OCI-LY3 (cell line): ENCODE results near the gene CDPF1.

Source experiments
- H2AFZ ChIP-seq: fragments of 200-600, 300-600 bp; shearing (Covaris generic); 2 replicates; pipeline ENCODE4 v1.6.0; 2014; ENCODE audit warnings: antibody characterized with exemption, low read depth, low read length
- H3K27ac ChIP-seq: fragments of 200-600, 300-600 bp; sonication (generic); 2 replicates; pipeline ENCODE4 v1.5.1; 2014; ENCODE audit warnings: mild to moderate bottlenecking, low read length, moderate library complexity, mixed read lengths
- H3K27me3 ChIP-seq: fragments of 200-600, 300-600 bp; sonication (generic); 2 replicates; pipeline ENCODE4 v1.6.1; 2014; ENCODE audit warnings: low read depth, low read length, mixed read lengths
- H3K36me3 ChIP-seq: fragments of 200-600, 300-600 bp; sonication (generic); replicated peaks from 2 replicates; pipeline ENCODE3; 2014; ENCODE audit warnings: low read depth, low read length, mixed read lengths
- H3K4me1 ChIP-seq: fragments of 300-600, 200-600 bp; sonication (generic); 2 replicates; pipeline ENCODE4 v1.6.1; 2014; ENCODE audit warnings: low read length, mixed read lengths
- H3K4me2 ChIP-seq: fragments of 200-600, 300-600 bp; sonication (generic); 2 replicates; pipeline ENCODE4 v1.6.1; 2014; ENCODE audit warnings: low read length, mixed read lengths
- H3K4me3 ChIP-seq: fragments of 300-600, 200-600 bp; sonication (generic); 2 replicates; pipeline ENCODE4 v1.5.1; 2014; ENCODE audit warnings: antibody characterized with exemption, mild to moderate bottlenecking, low read length, moderate library complexity
- H3K79me2 ChIP-seq: fragments of 300-600, 200-600 bp; shearing (Covaris generic); 2 replicates; pipeline ENCODE4 v1.6.1; 2014; ENCODE audit warnings: mild to moderate bottlenecking, low read length, mixed read lengths
- H3K9ac ChIP-seq: fragments of 300-600, 200-600 bp; shearing (Covaris generic); 2 replicates; pipeline ENCODE4 v1.6.0; 2014; ENCODE audit warnings: mild to moderate bottlenecking, low read length, moderate library complexity
- H3K9me3 ChIP-seq: fragments of 200-600, 300-600 bp; shearing (Covaris generic); 2 replicates; pipeline ENCODE4 v1.6.1; 2014; ENCODE audit warnings: low read length, mixed read lengths; ENCODE audit not compliant: insufficient read depth
- H4K20me1 ChIP-seq: fragments of 200-600, 300-600 bp; sonication (generic); 2 replicates; pipeline ENCODE4 v1.6.1; 2016; ENCODE audit warnings: low read length, mixed read lengths; ENCODE audit not compliant: insufficient read depth
- EZH2phosphoT487 ChIP-seq: fragments of 200-600 bp; shearing (Covaris generic); IDR thresholded peaks from 2 replicates; pipeline ENCODE4 v1.6.1; 2018; ENCODE audit warnings: antibody characterized with exemption, mixed run types, low read depth
- TF ChIP-seq, protein P1 (sequence below): fragments of 200-600, 300-600 bp; sonication (generic); IDR thresholded peaks from 2 replicates; pipeline ENCODE4 v1.5.1; 2014; ENCODE audit warnings: antibody characterized with exemption, low read length, low read depth

Gene CDPF1

DNA sequence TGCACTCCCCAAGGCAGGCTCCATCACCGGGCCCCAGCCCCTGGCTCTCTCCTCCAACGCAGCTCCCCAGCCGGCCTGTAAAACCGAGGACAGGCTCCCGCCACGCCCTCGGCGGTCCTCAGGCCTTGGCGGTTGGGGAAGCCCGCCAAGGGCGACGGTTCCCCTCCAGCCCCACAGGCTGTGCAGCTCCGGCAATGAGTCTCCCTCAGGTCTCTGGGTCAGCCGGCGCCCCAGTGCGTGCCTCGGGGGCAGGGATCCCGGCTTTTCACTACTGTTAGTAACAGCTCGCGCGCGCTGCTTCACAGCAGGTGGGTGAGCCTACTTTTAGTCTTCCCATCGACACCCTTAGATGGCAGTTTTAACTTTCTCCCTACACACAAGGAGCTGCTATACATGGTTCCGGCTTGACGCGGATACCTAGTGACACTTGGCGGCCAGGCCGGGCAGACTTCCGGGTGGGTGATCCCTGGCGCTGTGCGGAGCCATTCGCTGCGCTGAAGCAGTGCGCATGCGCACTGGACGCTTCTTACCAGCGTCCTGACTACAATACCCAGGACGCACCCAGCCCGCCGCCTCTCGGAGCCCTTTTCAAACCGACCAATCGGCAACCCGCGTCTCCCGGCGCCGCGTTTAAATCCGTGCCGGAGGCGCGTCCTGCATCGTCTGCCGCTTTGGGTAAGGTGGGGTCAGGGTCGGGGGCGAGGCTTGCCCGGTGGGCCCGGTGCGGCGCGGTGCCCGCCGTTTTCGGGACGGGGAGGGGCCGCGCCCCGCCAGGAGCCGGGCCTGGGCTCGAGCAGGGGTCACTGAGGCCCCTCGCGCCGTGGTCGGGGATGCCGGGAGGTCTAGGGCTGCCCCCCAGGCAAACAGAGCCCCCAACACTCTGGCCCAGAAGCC, 46.4 kb upstream of the CDPF1 start, which contains the start of gene GTSE1:
Gene GTSE1, plus strand, starts transcription at position 614 of the 894 bp plus-strand sequence. CDS start 531 bp downstream, outside the sequence.
- Histone ChIP-seq H3K27me3 (no peaks in the 10 kb centered on the region), H3K9ac (peak within 1 kb of the TSS; percentile 85), H3K79me2 (peaks cover 45% of the 10 kb centered on the region), H3K4me2 (peak within 1 kb of the TSS; percentile 96), H3K4me1 (peaks cover 16% of the 10 kb centered on the region), H3K9me3 (no peaks in the 10 kb centered on the region), H3K36me3 (peaks cover 28% of the 10 kb centered on the region), H3K27ac (peak within 1 kb of the TSS; percentile 72), H3K4me3 (peak within 1 kb of the TSS; percentile 95), H4K20me1 (no peaks in the 10 kb centered on the region), H2AFZ (peak within 1 kb of the TSS; percentile 28; the same call in 1 of the 2 replicates)
- TF ChIP-seq EZH2phosphoT487: no peak
- TF ChIP-seq, protein P1, sequence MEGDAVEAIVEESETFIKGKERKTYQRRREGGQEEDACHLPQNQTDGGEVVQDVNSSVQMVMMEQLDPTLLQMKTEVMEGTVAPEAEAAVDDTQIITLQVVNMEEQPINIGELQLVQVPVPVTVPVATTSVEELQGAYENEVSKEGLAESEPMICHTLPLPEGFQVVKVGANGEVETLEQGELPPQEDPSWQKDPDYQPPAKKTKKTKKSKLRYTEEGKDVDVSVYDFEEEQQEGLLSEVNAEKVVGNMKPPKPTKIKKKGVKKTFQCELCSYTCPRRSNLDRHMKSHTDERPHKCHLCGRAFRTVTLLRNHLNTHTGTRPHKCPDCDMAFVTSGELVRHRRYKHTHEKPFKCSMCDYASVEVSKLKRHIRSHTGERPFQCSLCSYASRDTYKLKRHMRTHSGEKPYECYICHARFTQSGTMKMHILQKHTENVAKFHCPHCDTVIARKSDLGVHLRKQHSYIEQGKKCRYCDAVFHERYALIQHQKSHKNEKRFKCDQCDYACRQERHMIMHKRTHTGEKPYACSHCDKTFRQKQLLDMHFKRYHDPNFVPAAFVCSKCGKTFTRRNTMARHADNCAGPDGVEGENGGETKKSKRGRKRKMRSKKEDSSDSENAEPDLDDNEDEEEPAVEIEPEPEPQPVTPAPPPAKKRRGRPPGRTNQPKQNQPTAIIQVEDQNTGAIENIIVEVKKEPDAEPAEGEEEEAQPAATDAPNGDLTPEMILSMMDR: peak; percentile 53

DNA sequence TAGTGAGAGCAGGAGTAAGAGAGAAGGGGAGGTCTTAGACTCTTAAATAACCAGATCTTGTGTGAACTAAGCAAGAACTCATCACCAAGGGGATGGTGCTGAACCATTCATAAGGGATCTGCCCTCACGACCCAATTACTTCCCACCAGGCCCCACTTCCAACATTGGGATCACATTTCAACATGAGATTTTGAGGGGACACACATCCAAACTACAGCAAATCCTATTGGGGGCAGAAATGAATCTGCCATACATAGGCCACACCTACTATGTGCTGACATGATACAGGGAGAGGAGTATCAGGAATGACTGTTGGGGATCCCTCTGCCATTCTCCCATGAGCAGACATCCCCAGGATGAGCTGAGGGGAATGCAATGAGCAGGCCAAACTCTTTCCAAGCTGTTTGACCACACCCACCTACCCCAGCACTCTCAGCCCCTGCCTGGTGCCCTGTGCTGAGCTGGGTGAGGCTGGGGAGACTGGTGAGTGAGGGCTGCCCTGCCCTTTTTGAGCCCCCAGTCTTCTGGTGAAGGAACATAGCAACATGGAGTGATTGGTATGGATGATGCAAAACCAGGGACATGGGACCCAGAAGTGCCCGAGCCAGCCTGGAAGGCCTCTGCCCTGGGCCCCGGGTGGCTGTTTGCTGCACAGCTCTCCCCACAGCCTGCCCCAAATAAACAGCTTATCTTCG, 45.3 kb upstream of the CDPF1 start:
- H3K27ac ChIP-seq: peak overlapping the region; percentile 72

DNA sequence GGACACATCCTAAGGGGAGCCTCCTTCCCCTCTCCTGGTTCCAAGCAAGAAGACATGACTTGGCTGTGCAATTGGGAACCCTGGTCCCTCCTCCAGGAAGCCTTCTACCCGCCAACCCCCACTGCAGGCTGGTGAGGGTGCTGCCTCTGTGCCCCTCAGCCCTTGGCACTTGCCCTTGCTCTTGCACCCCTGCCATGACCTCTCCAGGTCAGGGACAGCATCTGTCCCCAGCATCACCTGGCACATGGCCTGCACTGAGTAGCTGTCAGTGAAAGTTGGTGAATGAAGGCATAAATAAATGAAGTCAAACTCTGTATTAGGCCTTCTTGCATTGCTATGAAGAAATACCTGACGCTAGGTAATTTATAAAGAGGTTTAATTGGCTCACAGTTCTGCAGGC, 44.7 kb upstream of the CDPF1 start:
- H3K4me3 ChIP-seq: no peak overlapping the region
- H3K9ac ChIP-seq: no peak overlapping the region
- H3K9me3 ChIP-seq: no peaks in the 10 kb centered on the region
- H3K4me1 ChIP-seq: peaks cover 16% of the 10 kb centered on the region
- no peak overlapping the region for H3K27ac ChIP-seq
- H3K27me3 ChIP-seq: no peaks in the 10 kb centered on the region
- H4K20me1 ChIP-seq: no peaks in the 10 kb centered on the region
- H3K79me2 ChIP-seq: peaks cover 33% of the 10 kb centered on the region
- H2AFZ ChIP-seq: no peak overlapping the region
- peaks cover 17% of the 10 kb centered on the region for H3K36me3 ChIP-seq
- no peak for TF ChIP-seq EZH2phosphoT487
- TF ChIP-seq, protein P1: no peak
- peak overlapping the region; percentile 96; the same call in 1 of the 2 replicates for H3K4me2 ChIP-seq

More for the DNA sequence above, 45.3 kb upstream of the CDPF1 start:
- Histone ChIP-seq H4K20me1 (no peaks in the 10 kb centered on the region), H3K4me2 (peak overlapping the region; percentile 96), H3K9ac (peak overlapping the region; percentile 85), H2AFZ (peak overlapping the region; percentile 28; the same call in 1 of the 2 replicates), H3K79me2 (peaks cover 37% of the 10 kb centered on the region), H3K36me3 (peaks cover 20% of the 10 kb centered on the region), H3K4me1 (peaks cover 16% of the 10 kb centered on the region), H3K27me3 (no peaks in the 10 kb centered on the region), H3K9me3 (no peaks in the 10 kb centered on the region), H3K4me3 (peak overlapping the region; percentile 95)
- TF ChIP-seq EZH2phosphoT487: no peak
- TF ChIP-seq, protein P1: no peak
